Endothelial cell (in vitro differentiated cells): ENCODE measurements around the gene ELFN1. TPM values are rescaled to one million over a fixed set of nuclear protein-coding genes. Genes with fewer than 3 reads are reported as not detected.

Experiments used
- DNase-seq: peaks from one replicate; pipeline ENCODE4 v3.0.0; 2021; ENCODE audit warnings: low spot score
- H3K27ac Mint-ChIP-seq: one replicate; pipeline ENCODE4 v1.8.0; 2021; ENCODE audit warnings: mixed read lengths, inconsistent platforms; ENCODE audit not compliant: unreplicated experiment
- H3K27me3 Mint-ChIP-seq: one replicate; pipeline ENCODE4 v1.8.0; 2021; ENCODE audit warnings: mild to moderate bottlenecking, moderate library complexity, mixed read lengths, inconsistent platforms; ENCODE audit not compliant: unreplicated experiment
- H3K36me3 Mint-ChIP-seq: one replicate; pipeline ENCODE4 v1.8.0; 2021; ENCODE audit warnings: mild to moderate bottlenecking, low read depth, mixed read lengths, inconsistent platforms; ENCODE audit not compliant: unreplicated experiment
- H3K4me1 Mint-ChIP-seq: one replicate; pipeline ENCODE4 v1.8.0; 2021; ENCODE audit warnings: mild to moderate bottlenecking, mixed read lengths, inconsistent platforms; ENCODE audit not compliant: unreplicated experiment
- H3K4me3 Mint-ChIP-seq: one replicate; pipeline ENCODE4 v1.8.0; 2021; ENCODE audit warnings: mild to moderate bottlenecking, mixed read lengths, inconsistent platforms; ENCODE audit not compliant: unreplicated experiment
- H3K9me3 Mint-ChIP-seq: one replicate; pipeline ENCODE4 v1.8.0; 2021; ENCODE audit warnings: mixed read lengths, inconsistent platforms; ENCODE audit not compliant: unreplicated experiment
- CTCF ChIP-seq: fragments of 200-600 bp; sonication (generic); IDR thresholded peaks from one replicate; pipeline ENCODE4 v1.5.0; 2021; ENCODE audit warnings: antibody characterized with exemption; ENCODE audit not compliant: unreplicated experiment
- total RNA-seq: library from RNA; stranded (reverse); fragmentation: NEBNext Ultra II Directional; extraction: Animal tissue kit (Norgen Biotek cat#: 25700); gene quantifications from one replicate; pipeline ENCODE4 v1.2.1, GENCODE V29; 2021; ENCODE audit not compliant: unreplicated experiment

ELFN1 gene
- total RNA-seq, 1 donor from 2014 or later, result 10.6 TPM

- H3K4me3 Mint-ChIP-seq, result no peak overlapping the region
- peaks cover 3% of the 10 kb centered on the region for H3K9me3 Mint-ChIP-seq
- H3K27me3 Mint-ChIP-seq, result no peaks in the 10 kb centered on the region
- DNase-seq, result no peak
- peaks cover 3% of the 10 kb centered on the region for H3K36me3 Mint-ChIP-seq
- H3K27ac Mint-ChIP-seq, result no peak overlapping the region
- H3K4me1 Mint-ChIP-seq, result no peaks in the 10 kb centered on the region
- TF ChIP-seq CTCF, result no peak
Observed at GRCh38 chr7:1779445-1779844, 109.4 kb downstream of the ELFN1 start.

DNA sequence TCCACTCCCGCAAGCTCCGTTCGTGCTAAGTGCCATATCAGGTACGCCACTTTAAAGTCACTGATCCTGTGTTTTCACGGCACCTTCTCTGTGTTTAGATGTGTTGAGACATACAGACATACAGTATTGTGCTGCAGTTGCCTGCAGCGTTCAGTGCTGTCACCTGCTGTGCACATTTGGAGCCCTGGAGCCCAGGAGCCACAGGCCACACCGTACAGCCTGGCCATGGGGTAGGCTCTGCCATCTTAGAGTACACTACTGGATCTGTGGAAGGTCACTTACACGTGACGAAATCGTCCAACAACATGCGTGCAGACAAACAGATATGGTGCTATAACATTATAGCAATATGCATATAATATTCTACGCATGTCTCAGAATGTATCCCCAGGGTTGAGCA, 111.3 kb downstream of the ELFN1 start:
- no peak for TF ChIP-seq CTCF

DNA sequence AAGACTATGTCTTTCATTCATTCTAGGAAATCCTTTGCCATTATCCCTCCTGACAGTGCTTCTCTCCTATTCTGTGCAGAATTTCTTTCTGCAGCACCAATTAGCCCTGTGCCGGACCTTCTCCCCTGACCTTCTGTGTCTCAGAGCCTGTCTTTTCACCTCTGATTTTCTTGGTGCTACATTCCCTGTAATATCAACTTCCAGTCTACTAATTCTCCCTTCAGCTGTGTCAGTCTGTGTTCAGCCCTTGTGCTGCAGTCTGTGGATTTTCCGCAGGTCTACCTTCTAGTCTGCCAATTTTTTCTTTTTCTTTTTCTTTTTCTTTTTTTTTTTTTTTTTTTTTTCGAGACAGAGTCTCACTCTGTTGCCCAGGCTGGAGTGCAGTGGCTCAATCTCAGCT, 115.8 kb downstream of the ELFN1 start:
- H3K4me3 Mint-ChIP-seq, result no peak overlapping the region
- no peak overlapping the region for H3K27ac Mint-ChIP-seq
- no peaks in the 10 kb centered on the region for H3K27me3 Mint-ChIP-seq
- no peaks in the 10 kb centered on the region for H3K36me3 Mint-ChIP-seq
- H3K9me3 Mint-ChIP-seq, result no peaks in the 10 kb centered on the region
- no peak for TF ChIP-seq CTCF
- no peak for DNase-seq
- H3K4me1 Mint-ChIP-seq, result no peaks in the 10 kb centered on the region

More for the DNA sequence above, 111.3 kb downstream of the ELFN1 start:
- no peak overlapping the region for H3K27ac Mint-ChIP-seq
- H3K4me3 Mint-ChIP-seq, result no peak overlapping the region
- H3K27me3 Mint-ChIP-seq, result no peaks in the 10 kb centered on the region
- no peak for DNase-seq
- peaks cover 3% of the 10 kb centered on the region for H3K9me3 Mint-ChIP-seq
- peaks cover 3% of the 10 kb centered on the region for H3K36me3 Mint-ChIP-seq
- H3K4me1 Mint-ChIP-seq, result no peaks in the 10 kb centered on the region

- Mint-ChIP-seq H3K27me3 (no peaks in the 10 kb centered on the region), H3K9me3 (no peaks in the 10 kb centered on the region), H3K4me3 (no peak overlapping the region), H3K4me1 (no peaks in the 10 kb centered on the region), H3K27ac (no peak overlapping the region), H3K36me3 (no peaks in the 10 kb centered on the region)
- no peak for TF ChIP-seq CTCF
- no peak for DNase-seq
Observed at GRCh38 chr7:1787241-1787640, 117.2 kb downstream of the ELFN1 start.

- no peak for DNase-seq
- H3K4me1 Mint-ChIP-seq, result no peaks in the 10 kb centered on the region
- H3K27ac Mint-ChIP-seq, result no peak overlapping the region
- no peaks in the 10 kb centered on the region for H3K9me3 Mint-ChIP-seq
- H3K4me3 Mint-ChIP-seq, result no peak overlapping the region
- no peaks in the 10 kb centered on the region for H3K36me3 Mint-ChIP-seq
- TF ChIP-seq CTCF, result no peak
- no peaks in the 10 kb centered on the region for H3K27me3 Mint-ChIP-seq
Observed at GRCh38 chr7:1787681-1788235, 117.7 kb downstream of the ELFN1 start.
